GM10847 (cell line): ENCODE results near the gene ZAR1L.

ENCODE experiments used
- POLR2A ChIP-seq: IDR thresholded peaks from 2 replicates; pipeline ENCODE4 v1.6.1; 2011; ENCODE audit not compliant: insufficient read length; ENCODE audit errors: extremely low read depth

ZAR1L gene

DNA sequence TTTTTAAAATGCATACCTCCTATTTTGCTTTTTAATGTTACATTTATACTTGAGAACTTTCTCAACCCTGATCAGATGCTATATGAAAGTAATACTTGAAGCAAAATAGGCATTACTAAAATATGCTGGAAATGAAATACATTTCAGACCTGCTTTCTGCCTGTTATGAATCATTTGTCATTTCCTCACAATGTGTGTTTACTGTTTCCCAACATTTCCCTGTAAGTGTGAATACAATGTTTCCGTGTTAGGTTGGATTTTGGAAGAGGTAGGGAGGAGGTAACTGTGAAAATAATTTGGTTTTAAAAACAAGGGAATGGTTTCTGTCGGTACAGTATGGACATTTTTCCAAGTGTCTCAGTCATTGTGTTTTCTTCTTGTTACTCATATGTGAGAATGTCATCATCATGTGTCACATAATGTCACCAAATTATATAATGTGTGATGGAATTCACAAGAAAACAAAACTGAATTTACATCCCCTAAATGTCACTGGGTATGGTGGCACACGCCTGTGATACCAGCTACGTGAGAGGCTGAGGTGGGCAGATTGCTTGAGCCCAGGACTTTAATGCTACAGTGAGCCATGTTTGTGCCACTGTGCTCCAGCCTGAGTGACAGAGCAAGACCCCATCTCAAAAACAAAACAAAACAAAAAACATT, 43.0 kb downstream of the ZAR1L start:
- TF ChIP-seq POLR2A = no peak

DNA sequence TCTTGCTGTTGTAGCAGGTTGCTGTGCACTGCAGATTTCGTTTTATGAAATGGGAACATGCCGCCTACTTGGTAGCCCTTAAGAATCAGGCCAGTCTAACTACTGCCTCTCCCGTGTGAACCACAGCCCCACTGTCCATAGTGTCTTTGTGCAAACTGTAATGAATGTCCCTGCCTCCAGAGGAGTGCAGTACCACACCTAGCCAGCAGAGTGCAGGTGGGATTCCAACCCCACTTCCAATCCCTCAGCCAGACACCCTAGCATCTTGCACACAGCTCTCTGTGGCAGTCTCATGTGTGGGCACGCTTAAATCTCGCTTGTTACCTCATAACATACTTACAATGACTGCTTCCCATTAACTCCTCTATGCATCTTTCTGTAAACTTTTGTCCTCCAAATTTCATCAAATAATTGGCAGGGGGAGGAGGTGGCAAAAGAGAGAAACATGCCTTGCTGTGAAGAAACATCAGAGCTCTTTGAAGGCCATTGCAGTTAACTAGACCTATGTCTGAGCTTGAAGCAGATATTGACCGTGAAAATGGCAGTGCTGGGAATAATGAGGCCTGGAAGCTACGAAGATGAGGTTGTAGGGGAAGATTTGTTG, 47.2 kb downstream of the ZAR1L start:
- no peak for TF ChIP-seq POLR2A

- no peak for TF ChIP-seq POLR2A
These were observed 49.0 kb downstream of the ZAR1L start for GRCh38 chr13:32266130-32266529.

GRCh38 chr13:32265726-32266125, 49.4 kb downstream of the ZAR1L start:
- no peak for TF ChIP-seq POLR2A

- TF ChIP-seq POLR2A = no peak
These were observed 50.8 kb downstream of the ZAR1L start for GRCh38 chr13:32264407-32264806.

GRCh38 chr13:32262619-32263018, 52.5 kb downstream of the ZAR1L start:
- no peak for TF ChIP-seq POLR2A

GRCh38 chr13:32262165-32262564, 53.0 kb downstream of the ZAR1L start:
- TF ChIP-seq POLR2A = no peak

- TF ChIP-seq POLR2A = no peak
These were observed 53.6 kb downstream of the ZAR1L start for GRCh38 chr13:32261567-32261966.

DNA sequence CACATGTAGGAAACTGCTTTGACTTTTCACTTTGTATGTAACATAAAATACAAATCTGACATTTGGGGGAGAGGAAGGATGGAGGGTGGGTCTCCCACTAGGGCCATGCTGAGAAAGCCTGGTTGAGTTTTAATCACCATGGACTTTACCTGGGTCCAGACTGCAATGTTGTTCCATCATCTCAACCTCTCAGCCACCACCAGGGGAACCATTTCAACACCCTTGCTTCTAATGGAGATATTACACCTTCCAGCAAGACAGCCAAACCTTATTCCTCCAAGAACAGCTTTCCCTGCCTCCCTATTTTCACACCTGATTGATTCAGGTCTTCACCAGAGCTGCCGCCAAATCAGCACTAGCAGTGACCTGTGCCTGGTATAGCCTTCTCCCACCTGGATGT, 56.0 kb downstream of the ZAR1L start:
- TF ChIP-seq POLR2A = no peak

DNA sequence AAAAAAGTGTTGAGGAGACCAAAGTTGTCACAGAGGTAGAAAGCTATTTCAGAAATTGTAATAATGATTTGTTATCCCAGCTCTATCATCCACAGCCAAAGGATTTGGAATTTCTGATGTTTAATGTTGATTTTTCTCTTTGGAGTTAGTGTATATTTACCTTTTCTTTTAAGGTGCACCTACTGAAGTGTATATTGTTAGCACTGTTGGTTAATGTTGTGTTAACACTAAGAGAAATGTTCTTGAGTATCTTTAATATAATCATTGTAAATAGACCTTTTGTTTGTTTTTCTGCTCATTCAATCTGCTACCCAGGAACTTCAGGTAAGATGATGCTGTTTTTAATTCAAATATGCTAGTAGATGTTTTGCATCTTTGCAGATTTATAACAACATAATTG, 57.5 kb downstream of the ZAR1L start:
- no peak for TF ChIP-seq POLR2A

DNA sequence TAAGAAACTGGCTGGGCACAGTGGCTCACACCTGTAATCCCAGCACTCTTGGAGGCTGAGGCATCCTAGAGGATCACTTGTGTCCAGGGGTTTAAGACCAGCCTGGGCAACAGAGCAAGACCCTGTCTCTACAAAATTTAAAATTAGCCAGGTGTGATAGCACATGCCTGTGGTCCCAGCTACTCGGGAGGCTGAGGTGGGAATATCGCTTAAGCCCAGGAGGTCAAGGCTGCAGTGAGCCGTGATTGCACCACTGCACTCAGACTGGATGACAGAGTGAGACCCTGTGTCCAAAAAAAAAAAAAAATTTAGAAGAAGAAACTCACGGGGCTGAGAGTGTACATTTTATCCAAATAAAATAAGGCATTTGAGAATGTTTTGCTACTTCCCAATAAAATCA, 58.9 kb downstream of the ZAR1L start:
- TF ChIP-seq POLR2A = no peak

- TF ChIP-seq POLR2A = no peak
These were observed 59.4 kb downstream of the ZAR1L start for GRCh38 chr13:32255724-32256109.

DNA sequence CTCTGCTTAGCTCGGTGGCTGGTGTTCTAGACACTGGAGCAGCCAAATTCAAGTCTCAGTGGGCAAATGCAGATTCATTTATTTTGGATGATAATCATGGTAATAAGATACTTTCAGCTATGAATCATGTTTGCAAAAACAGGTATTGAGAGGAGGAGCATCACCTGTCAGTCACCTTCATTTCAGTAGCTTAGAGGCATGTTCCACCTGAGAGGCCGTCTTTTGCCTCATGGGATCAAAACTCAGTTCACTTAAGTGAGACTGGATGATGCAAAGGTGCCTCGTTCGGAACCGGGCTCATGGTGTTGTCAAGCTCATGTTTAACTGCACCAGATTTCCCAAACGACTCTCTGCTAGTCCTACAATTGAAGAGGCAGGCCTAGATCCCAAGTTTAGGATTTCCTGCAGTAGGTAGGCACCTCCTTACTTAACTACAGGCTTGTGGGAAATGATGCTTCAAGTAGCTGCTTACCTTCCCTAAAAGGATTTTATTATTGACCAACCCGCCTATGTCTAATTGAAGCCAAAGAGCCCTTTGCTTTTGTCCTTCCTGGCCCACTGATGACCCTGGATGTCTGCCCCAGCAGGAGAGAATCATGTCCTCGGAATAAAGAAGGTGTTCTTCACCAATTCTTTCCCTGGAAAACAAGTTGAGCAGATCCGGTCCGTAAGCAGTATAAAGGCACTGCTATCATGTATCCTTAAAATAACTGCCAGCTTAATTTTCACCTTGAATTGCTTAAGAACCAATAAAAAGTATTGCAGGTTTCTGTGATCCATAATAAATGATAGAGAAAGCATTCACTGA, 60.0 kb downstream of the ZAR1L start:
- no peak for TF ChIP-seq POLR2A

- TF ChIP-seq POLR2A = no peak
These were observed 60.7 kb downstream of the ZAR1L start for GRCh38 chr13:32254416-32254815.

DNA sequence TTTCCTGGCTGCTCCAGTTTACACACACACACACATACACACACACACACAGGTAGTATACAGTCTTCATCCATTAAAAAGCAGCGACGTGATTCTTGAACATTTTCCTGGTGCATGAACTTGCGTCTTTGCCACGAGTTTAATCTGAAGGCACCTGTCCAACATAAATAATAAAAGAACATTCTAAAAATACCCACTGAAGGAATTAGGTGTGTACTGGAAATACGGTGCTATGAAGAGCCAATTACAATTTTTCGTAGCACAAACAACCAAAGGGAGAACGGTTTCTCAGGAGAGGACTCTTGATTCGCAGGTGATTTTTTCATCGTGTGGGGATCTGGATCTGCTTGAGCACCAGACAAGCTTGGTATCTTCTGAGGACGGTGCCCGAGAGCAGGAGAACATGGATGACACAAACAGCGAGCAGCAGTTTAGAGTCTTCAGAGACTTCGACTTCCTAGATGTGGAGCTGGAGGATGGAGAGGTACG, 61.2 kb downstream of the ZAR1L start:
- no peak for TF ChIP-seq POLR2A
